H1 (cell line): ENCODE data around the gene COPA. TPM values are rescaled to one million over a fixed set of nuclear protein-coding genes. Genes with fewer than 3 reads are reported as not detected.

Experiments used
- CTCF ChIA-PET: fragments of 300-600 bp; sonication (Branson Sonifier 250); formaldehyde crosslinking; loops from one replicate; lab custom pipeline; 2021; ENCODE audit not compliant: partially characterized antibody; lab: Charles Lee
- POLR2A ChIA-PET: fragments of 300-600 bp; sonication (Branson Sonifier 250); formaldehyde crosslinking; loops from one replicate; lab custom pipeline; 2021; ENCODE audit warnings: inconsistent platforms; ENCODE audit not compliant: partially characterized antibody; lab: Charles Lee
- DNase-seq, 2 experiments: peaks; one replicate each; pipeline versions ENCODE4 v3.0.0 to v3.0.0-alpha.2; 2010 to 2022; ENCODE audit warnings: low spot score in 2 of 2, low read depth in 1 of 2, mixed read lengths in 1 of 2
- FAIRE-seq: peaks from 2 replicates; lab custom pipeline; 2011; peaks lifted over from hg19 to GRCh38; lab: Jason Lieb, UNC
- H2AFZ ChIP-seq: 2 replicates; pipeline ENCODE4 v1.8.1; 2012; ENCODE audit warnings: low read length, inconsistent platforms
- H2AK5ac ChIP-seq: 2 replicates; pipeline ENCODE4 v1.6.1; 2013; ENCODE audit warnings: low read depth, low read length
- H2BK120ac ChIP-seq: replicated peaks from 2 replicates; pipeline ENCODE3; 2013; ENCODE audit warnings: low read depth, low read length, inconsistent platforms
- H2BK12ac ChIP-seq: 2 replicates; pipeline ENCODE4 v1.6.1; 2013; ENCODE audit warnings: low read depth, low read length
- H2BK15ac ChIP-seq: 2 replicates; pipeline ENCODE4 v1.6.1; 2013; ENCODE audit warnings: low read length
- H2BK20ac ChIP-seq: 2 replicates; pipeline ENCODE4 v1.6.1; 2013; ENCODE audit warnings: low read length
- H2BK5ac ChIP-seq: 2 replicates; pipeline ENCODE4 v1.6.1; 2013; ENCODE audit warnings: low read depth, low read length
- H3K14ac ChIP-seq: 2 replicates; pipeline ENCODE4 v1.6.1; 2013; ENCODE audit warnings: inconsistent platforms; ENCODE audit not compliant: insufficient read length
- H3K18ac ChIP-seq: 2 replicates; pipeline ENCODE4 v1.6.1; 2013; ENCODE audit warnings: low read length; ENCODE audit errors: extremely low read depth
- H3K23ac ChIP-seq: 2 replicates; pipeline ENCODE4 v1.6.1; 2013; ENCODE audit warnings: inconsistent platforms; ENCODE audit not compliant: insufficient read length
- H3K23me2 ChIP-seq: 2 replicates; pipeline ENCODE4 v1.6.1; 2013; ENCODE audit warnings: low read depth, low read length
- H3K27ac ChIP-seq: 2 replicates; pipeline ENCODE4 v1.6.1; 2011; ENCODE audit warnings: low read depth, low read length, inconsistent platforms
- H3K27me3 ChIP-seq, 4 experiments: replicated peaks in 1 of 4; 1 replicate in 1 of 4; 2 replicates in 3 of 4; pipeline versions ENCODE4 v1.6.1 to v1.8.1; 2011 to 2013; ENCODE audit warnings: low read length in 3 of 4, mild to moderate bottlenecking in 3 of 4, inconsistent platforms in 2 of 4, mixed read lengths in 2 of 4, moderate library complexity in 1 of 4; ENCODE audit not compliant: control insufficient read depth in 3 of 4, insufficient read depth in 3 of 4; ENCODE audit errors: extremely low read depth in 1 of 4
- H3K36me3 ChIP-seq, 4 experiments: 2 replicates each; pipeline versions ENCODE4 v1.6.1 to v1.8.1; 2011 to 2013; ENCODE audit warnings: mild to moderate bottlenecking in 4 of 4, low read length in 3 of 4, moderate library complexity in 2 of 4, control low read depth in 1 of 4, inconsistent platforms in 1 of 4; ENCODE audit not compliant: insufficient read depth in 4 of 4, control insufficient read depth in 2 of 4
- H3K4ac ChIP-seq: replicated peaks from 2 replicates; pipeline ENCODE3; 2013; ENCODE audit warnings: low read length, low read depth, mixed read lengths, inconsistent platforms; ENCODE audit not compliant: insufficient read length
- H3K4me1 ChIP-seq, 4 experiments: replicated peaks in 1 of 4; 1 replicate in 1 of 4; 2 replicates in 3 of 4; pipeline versions ENCODE4 v1.6.1 to v1.8.1; 2011 to 2013; ENCODE audit warnings: low read length in 3 of 4, inconsistent platforms in 2 of 4, mixed read lengths in 1 of 4; ENCODE audit not compliant: insufficient read depth in 4 of 4, control insufficient read depth in 3 of 4
- H3K4me2 ChIP-seq, 2 experiments: 2 replicates each; pipeline versions ENCODE4 v1.6.1 to v1.8.1; 2011 to 2013; ENCODE audit warnings: low read depth in 2 of 2, low read length in 2 of 2, control low read depth in 1 of 2, inconsistent platforms in 1 of 2, mild to moderate bottlenecking in 1 of 2; ENCODE audit not compliant: insufficient read depth in 1 of 2
- H3K4me3 ChIP-seq, 4 experiments: fragments of 200-600, 300-600 bp in 1 of 4; sonication (generic), shearing (Covaris generic), sonication (Bioruptor Twin) in 1 of 4; 2 replicates each; pipeline versions ENCODE4 v1.5.1 to v1.8.1; 2011 to 2016; ENCODE audit warnings: low read length in 4 of 4, low read depth in 3 of 4, control low read depth in 2 of 4, inconsistent platforms in 2 of 4, mild to moderate bottlenecking in 2 of 4, mixed read lengths in 1 of 4, moderate library complexity in 1 of 4; ENCODE audit not compliant: insufficient read depth in 2 of 4; ENCODE audit errors: extremely low read depth in 1 of 4
- H3K56ac ChIP-seq: replicated peaks from 2 replicates; pipeline ENCODE3; 2013; ENCODE audit warnings: low read depth, mild to moderate bottlenecking, mixed read lengths, low read length, inconsistent platforms; ENCODE audit not compliant: insufficient read length
- H3K79me1 ChIP-seq: 2 replicates; pipeline ENCODE4 v1.6.1; 2013; ENCODE audit warnings: low read depth, low read length, control low read depth
- H3K79me2 ChIP-seq, 2 experiments: 2 replicates each; pipeline versions ENCODE4 v1.6.1 to v1.8.1; 2012 to 2013; ENCODE audit warnings: low read length in 2 of 2, mild to moderate bottlenecking in 2 of 2, inconsistent platforms in 1 of 2; ENCODE audit not compliant: insufficient read depth in 2 of 2, control insufficient read depth in 1 of 2
- H3K9ac ChIP-seq, 4 experiments: replicated peaks in 1 of 4; 1 replicate in 1 of 4; 2 replicates in 3 of 4; pipeline versions ENCODE4 v1.6.1 to v1.8.1; 2011 to 2013; ENCODE audit warnings: low read depth in 3 of 4, low read length in 3 of 4, control low read depth in 2 of 4, mild to moderate bottlenecking in 2 of 4, moderate library complexity in 2 of 4, inconsistent platforms in 1 of 4; ENCODE audit errors: extremely low read depth in 1 of 4
- H3K9me3 ChIP-seq, 2 experiments: 2 replicates each; pipeline versions ENCODE4 v1.6.1 to v1.8.1; 2012 to 2013; ENCODE audit warnings: mild to moderate bottlenecking in 2 of 2, moderate library complexity in 2 of 2, control low read depth in 1 of 2, inconsistent platforms in 1 of 2, low read depth in 1 of 2, low read length in 1 of 2, mixed read lengths in 1 of 2; ENCODE audit not compliant: insufficient read depth in 2 of 2
- H4K20me1 ChIP-seq, 2 experiments: replicated peaks in 1 of 2; 2 replicates each; pipeline versions ENCODE3 to v1.8.1; 2011 to 2013; ENCODE audit warnings: inconsistent platforms in 2 of 2, low read length in 2 of 2, mild to moderate bottlenecking in 1 of 2; ENCODE audit not compliant: insufficient read depth in 2 of 2, control insufficient read depth in 1 of 2
- H4K5ac ChIP-seq: 2 replicates; pipeline ENCODE4 v1.6.1; 2013; ENCODE audit warnings: low read length, low read depth, mixed read lengths, inconsistent platforms; ENCODE audit not compliant: insufficient read length
- H4K8ac ChIP-seq: 2 replicates; pipeline ENCODE4 v1.8.0; 2013; ENCODE audit warnings: mild to moderate bottlenecking, moderate library complexity, low read length, inconsistent platforms; ENCODE audit not compliant: insufficient read depth; ENCODE audit errors: extremely low read depth
- H4K91ac ChIP-seq: replicated peaks from 2 replicates; pipeline ENCODE3; 2013; ENCODE audit warnings: low read length, mixed read lengths, inconsistent platforms; ENCODE audit not compliant: insufficient read length
- BACH1 ChIP-seq: IDR thresholded peaks from 2 replicates; pipeline ENCODE4 v1.6.1; 2012; ENCODE audit warnings: low read length, improper control_type of control experiment
- BCL11A ChIP-seq, 2 experiments: IDR thresholded peaks; one replicate each; pipeline ENCODE4 v1.6.1; 2011; ENCODE audit warnings: low read depth in 2 of 2, low read length in 2 of 2, mild to moderate bottlenecking in 2 of 2
- E2F6 ChIP-seq: IDR thresholded peaks from 2 replicates; pipeline ENCODE4 v1.6.1; 2012; ENCODE audit warnings: inconsistent platforms
- FOSL1 ChIP-seq: IDR thresholded peaks from 2 replicates; pipeline ENCODE4 v1.6.1; 2011; ENCODE audit warnings: mild to moderate bottlenecking, low read depth, low read length, moderate library complexity; ENCODE audit not compliant: insufficient read depth
- MAX ChIP-seq: IDR thresholded peaks from 2 replicates; pipeline ENCODE4 v1.6.1; 2012; ENCODE audit warnings: inconsistent platforms
- POLR2AphosphoS5 ChIP-seq: IDR thresholded peaks from 2 replicates; pipeline ENCODE4 v1.6.1; 2011; ENCODE audit warnings: low read depth, low read length
- SAP30 ChIP-seq: fragments of 300-600 bp; sonication (generic); IDR thresholded peaks from 2 replicates; pipeline ENCODE4 v1.7.1; 2012; ENCODE audit warnings: low read length, moderate library complexity, mild to moderate bottlenecking, inconsistent platforms; ENCODE audit not compliant: insufficient read depth, insufficient replicate concordance
- SIN3A ChIP-seq, 2 experiments: IDR thresholded peaks in 1 of 2; conservative IDR thresholded peaks in 1 of 2; 2 replicates each; pipeline ENCODE4 v1.6.1; 2011 to 2012; ENCODE audit warnings: low read length in 2 of 2, improper control_type of control experiment in 1 of 2, low read depth in 1 of 2, mild to moderate bottlenecking in 1 of 2
- SP2 ChIP-seq: IDR thresholded peaks from 2 replicates; pipeline ENCODE4 v1.6.1; 2012; ENCODE audit warnings: mild to moderate bottlenecking, low read length, inconsistent platforms
- SUZ12 ChIP-seq: fragments of 200-600 bp; sonication (generic); IDR thresholded peaks from 2 replicates; pipeline ENCODE4 v1.6.1; 2012; ENCODE audit warnings: mild to moderate bottlenecking, inconsistent platforms, low read length, moderate library complexity, mixed read lengths
- TBP ChIP-seq: IDR thresholded peaks from 2 replicates; pipeline ENCODE4 v1.6.1; 2011; ENCODE audit warnings: low read depth, low read length, improper control_type of control experiment
- TEAD4 ChIP-seq: IDR thresholded peaks from 2 replicates; pipeline ENCODE4 v1.6.1; 2012; ENCODE audit warnings: low read depth, low read length, inconsistent platforms, mixed read lengths
- ZNF274 ChIP-seq: IDR thresholded peaks from 2 replicates; pipeline ENCODE4 v1.7.0; 2012; ENCODE audit warnings: low read length, borderline replicate concordance; ENCODE audit errors: extremely low read depth
- WGBS, 2 experiments: shearing (Covaris generic) in 1 of 2; methylation state at CpG; one replicate each; pipeline versions ENCODE4 v1.1.6 to v1.1.7; 2013 to 2015; ENCODE audit warnings: low lambda C conversion rate in 2 of 2, mixed read lengths in 2 of 2, inconsistent platforms in 1 of 2, low coverage in 1 of 2, missing lambda C conversion rate in 1 of 2; ENCODE audit not compliant: insufficient replicate concordance in 2 of 2, insufficient coverage in 1 of 2, insufficient read length in 1 of 2; ENCODE audit errors: extremely low coverage in 1 of 2, missing lambda C conversion rate in 1 of 2; 5-methylcytosine and 5-hydroxymethylcytosine counted together
- polyA plus RNA-seq, 7 experiments: library from polyadenylated mRNA; depleted of rRNA in 3 of 7; stranded (reverse) in 5 of 7; unstranded in 2 of 7; fragments of >200 nt in 5 of 7; fragments of 200-250 nt in 2 of 7; gene quantifications; 1 replicate in 5 of 7; 2 replicates in 1 of 7; 4 replicates in 1 of 7; pipeline versions ENCODE4 v1.2.1 to v1.2.3, GENCODE V29; 2011 to 2013; ENCODE audit warnings: missing spikeins in 2 of 7, mixed read lengths in 2 of 7
- total RNA-seq: library from RNA; stranded (reverse); fragmentation: NEBNext Ultra II Directional; extraction: Animal tissue kit (Norgen Biotek cat#: 25700); gene quantifications from 2 replicates; pipeline ENCODE4 v1.2.1, GENCODE V29; 2021

The COPA gene
- total and polyA plus RNA-seq, 2 of the 8 experiments (the other 6 are each of a cell fraction or from before 2014, with no cell fraction given), result 78.2 to 115 TPM

GRCh38 chr1:160285506-160285905 is 57.5 kb downstream of the COPA start:
- H3K4me3 ChIP-seq, result peak overlapping the region; percentile 7 to 98 (median 90); a peak in 4 of 8 replicates
- H3K36me3 ChIP-seq, result peaks cover 19 to 37% (median 32%) of the 10 kb centered on the region in 4 experiments
- H2AK5ac ChIP-seq, result no peak overlapping the region
- no peak overlapping the region for H3K4ac ChIP-seq
- DNase-seq (no peak), FAIRE-seq (no peak)
- H2BK120ac ChIP-seq, result no peak overlapping the region
- H2BK15ac ChIP-seq, result no peak overlapping the region
- H2BK12ac ChIP-seq, result no peak overlapping the region
- no peak overlapping the region for H2AFZ ChIP-seq
- H3K9me3 ChIP-seq, result no peaks in the 10 kb centered on the region
- H4K8ac ChIP-seq, result no peak overlapping the region
- no peak overlapping the region for H3K18ac ChIP-seq
- peaks cover 5 to 6% (median 5%) of the 10 kb centered on the region in 4 experiments; a peak in 6 of 7 replicates for H3K4me1 ChIP-seq
- no peak overlapping the region for H2BK20ac ChIP-seq
- H3K14ac ChIP-seq, result no peak overlapping the region
- H3K9ac ChIP-seq, result no peak overlapping the region
- H4K20me1 ChIP-seq, result peaks cover 0 to 3% of the 10 kb centered on the region in 2 experiments
- no peak overlapping the region for H3K23ac ChIP-seq
- H4K91ac ChIP-seq, result no peak overlapping the region
- H3K4me2 ChIP-seq, result peak overlapping the region; percentile 82; a peak in 2 of 4 replicates
- peaks cover 3% of the 10 kb centered on the region; the same call in 1 of the 2 replicates for H3K79me1 ChIP-seq
- H3K23me2 ChIP-seq, result peaks cover 6% of the 10 kb centered on the region; the same call in 1 of the 2 replicates
- no peak overlapping the region for H4K5ac ChIP-seq
- no peak overlapping the region for H2BK5ac ChIP-seq
- 91 to 100% methylated on average over 1 to 23 of the region's 23 CpGs for WGBS, 2 experiments
- no peaks in the 10 kb centered on the region for H3K27me3 ChIP-seq
- no peak overlapping the region for H3K27ac ChIP-seq
- peaks cover 0 to 15% of the 10 kb centered on the region in 2 experiments; a peak in 2 of 4 replicates for H3K79me2 ChIP-seq
- CTCF ChIA-PET, result interaction anchor here (0.9 to 1.5 kb wide), 7 partner anchors 9 to 124 kb away, joined by 3 to 7 read pairs (median 3); no protein-coding TSS in a partner anchor
- POLR2A ChIA-PET, result interaction anchor here (0.6 to 7.2 kb wide), 16 partner anchors 9 to 169 kb away, joined by 3 to 79 read pairs (median 6); partner anchors contain the start of genes ATP1A2 and DCAF8
- no peak overlapping the region for H3K56ac ChIP-seq
- TF ChIP-seq TBP (no peak), SUZ12 (no peak), E2F6 (no peak), MAX (no peak), SAP30 (no peak), TEAD4 (no peak), FOSL1 (no peak), BACH1 (no peak), SIN3A (conservative IDR thresholded peaks at IDR 0.05 in 1 of 2, IDR thresholded peaks at IDR 0.05 in 1 of 2; ENCODE audit: low read depth in 1 of 2, low read length in 2 of 2) (no peak), POLR2AphosphoS5 (no peak), ZNF274 (no peak), SP2 (no peak), BCL11A (IDR thresholded peaks at IDR 0.05; ENCODE audit: low read depth in 2 of 2, low read length in 2 of 2) (no peak)
